Measurements from ENCODE around the gene ADGRE1.

The ADGRE1 gene

DNA sequence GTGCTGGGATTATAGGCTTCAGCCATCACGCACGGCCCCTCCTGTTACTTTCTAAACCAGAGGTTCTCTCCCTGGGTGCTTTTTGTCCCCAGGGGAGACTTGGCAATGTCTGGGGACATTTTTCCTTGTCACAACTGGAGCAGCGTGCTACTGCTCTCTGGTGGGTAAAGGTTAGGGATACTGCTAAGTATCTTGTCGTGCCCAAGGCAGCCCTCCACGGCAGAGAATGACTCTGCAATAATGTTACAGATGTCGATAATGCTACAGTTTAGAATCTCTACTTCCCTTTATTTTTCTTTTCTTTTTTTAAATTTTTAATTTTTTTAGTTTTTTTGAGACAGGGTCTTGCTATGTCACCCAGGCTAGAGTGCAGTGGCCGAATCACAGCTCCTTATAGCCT, 38.0 kb downstream of the ADGRE1 start:
- H3K27me3 Mint-ChIP-seq (ENCODE audit: low read depth) = peaks cover 7% of the 10 kb centered on the region
- no peaks in the 10 kb centered on the region for H3K36me3 Mint-ChIP-seq (ENCODE audit: low read depth)
- no peaks in the 10 kb centered on the region for H3K4me1 Mint-ChIP-seq
- no peak overlapping the region for H3K4me3 Mint-ChIP-seq
- H3K9me3 Mint-ChIP-seq = peaks cover 45% of the 10 kb centered on the region
- TF ChIP-seq CTCF (IDR thresholded peaks at IDR 0.05; ENCODE audit: unreplicated experiment in 3 of 3) = no peak
- no peak overlapping the region for H3K27ac Mint-ChIP-seq

DNA sequence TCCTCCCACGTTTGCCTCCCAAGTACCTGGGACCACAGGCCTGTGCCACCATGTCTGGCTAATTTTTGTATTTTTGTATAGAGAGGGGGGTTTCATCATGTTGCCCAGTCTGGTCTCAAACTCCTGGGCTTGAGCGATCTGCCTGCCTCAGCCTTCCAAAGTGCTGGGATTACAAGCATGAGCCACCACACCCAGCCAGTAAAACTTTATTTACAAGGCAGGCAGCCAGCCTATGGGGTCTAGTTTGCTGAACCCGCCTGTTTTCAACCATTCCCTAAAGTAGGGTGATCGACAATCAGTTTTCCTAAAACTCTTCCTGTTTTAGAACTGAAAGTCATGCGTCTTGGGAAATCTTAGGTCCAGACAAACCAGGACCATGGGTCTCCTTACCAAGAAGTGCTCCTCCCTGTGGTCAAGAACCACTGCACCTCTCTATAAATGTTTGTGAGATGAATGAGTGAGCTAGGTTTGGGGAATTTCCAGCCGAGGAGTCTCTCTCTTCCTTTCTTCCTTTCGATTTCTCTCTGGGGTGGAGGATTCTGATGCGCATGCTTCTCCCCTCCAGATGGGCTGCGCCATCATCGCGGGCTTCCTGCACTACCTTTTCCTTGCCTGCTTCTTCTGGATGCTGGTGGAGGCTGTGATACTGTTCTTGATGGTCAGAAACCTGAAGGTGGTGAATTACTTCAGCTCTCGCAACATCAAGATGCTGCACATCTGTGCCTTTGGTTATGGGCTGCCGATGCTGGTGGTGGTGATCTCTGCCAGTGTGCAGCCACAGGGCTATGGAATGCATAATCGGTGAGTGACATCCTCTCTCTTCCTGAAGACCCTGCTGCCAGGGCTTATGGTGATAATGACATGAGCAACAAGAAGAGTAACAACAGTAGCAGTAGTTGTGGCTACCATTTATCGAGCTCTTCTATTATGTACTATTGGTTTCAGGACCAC, 38.7 kb downstream of the ADGRE1 start:
- Mint-ChIP-seq H3K9me3 (peaks cover 44% of the 10 kb centered on the region), H3K4me1 (no peaks in the 10 kb centered on the region), H3K27ac (no peak overlapping the region), H3K27me3 (ENCODE audit: low read depth) (peaks cover 7% of the 10 kb centered on the region), H3K36me3 (ENCODE audit: low read depth) (no peaks in the 10 kb centered on the region), H3K4me3 (no peak overlapping the region)
- no peak for TF ChIP-seq CTCF (IDR thresholded peaks at IDR 0.05; ENCODE audit: unreplicated experiment in 3 of 3)

DNA sequence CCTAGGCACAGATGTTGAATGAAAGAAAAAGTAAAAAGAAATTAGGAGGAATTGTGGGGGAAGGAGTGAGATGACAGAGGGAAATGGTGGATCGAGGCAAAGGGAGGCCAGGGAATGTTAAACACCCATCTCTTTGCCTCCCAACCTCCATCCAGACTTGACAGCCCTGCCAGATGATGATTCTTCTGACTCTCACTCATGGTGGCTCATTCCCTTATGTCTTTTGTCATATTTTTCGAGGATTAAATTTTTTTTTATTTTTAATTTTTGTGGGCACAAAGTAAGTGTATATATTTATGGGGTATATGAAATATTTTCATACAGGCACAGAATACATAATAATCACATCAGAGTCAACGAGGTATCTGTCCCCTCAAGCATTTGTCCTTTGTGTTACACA, 42.8 kb downstream of the ADGRE1 start:
- Mint-ChIP-seq H3K4me3 (no peak overlapping the region), H3K9me3 (peaks cover 53% of the 10 kb centered on the region), H3K27me3 (ENCODE audit: low read depth) (peaks cover under 1% of the 10 kb centered on the region), H3K4me1 (no peaks in the 10 kb centered on the region), H3K36me3 (ENCODE audit: low read depth) (no peaks in the 10 kb centered on the region), H3K27ac (no peak overlapping the region)
- no peak for TF ChIP-seq CTCF (IDR thresholded peaks at IDR 0.05; ENCODE audit: unreplicated experiment in 3 of 3)

DNA sequence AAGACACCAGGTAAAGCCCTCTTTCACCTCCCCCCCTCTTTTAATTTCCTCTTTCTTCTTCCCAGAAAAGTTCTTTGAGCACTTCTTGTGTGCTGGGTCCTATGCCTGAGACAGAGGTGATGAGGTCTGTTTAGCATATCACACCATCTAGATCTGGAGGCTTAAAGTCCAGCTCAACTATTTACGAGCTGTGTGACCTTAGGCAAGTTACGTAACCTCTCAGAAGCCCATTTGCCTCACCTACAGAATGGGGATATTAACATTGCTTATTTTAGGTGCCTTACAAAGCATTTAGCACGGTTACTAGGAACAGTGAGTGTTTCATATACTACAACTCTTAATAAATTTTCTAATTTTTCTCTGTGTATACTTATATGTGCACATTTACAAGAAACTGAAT, 47.7 kb downstream of the ADGRE1 start:
- Mint-ChIP-seq H3K4me3 (no peak overlapping the region), H3K27ac (no peak overlapping the region), H3K27me3 (ENCODE audit: low read depth) (no peaks in the 10 kb centered on the region), H3K9me3 (peaks cover 32% of the 10 kb centered on the region), H3K4me1 (no peaks in the 10 kb centered on the region), H3K36me3 (ENCODE audit: low read depth) (no peaks in the 10 kb centered on the region)
- TF ChIP-seq CTCF (IDR thresholded peaks at IDR 0.05; ENCODE audit: unreplicated experiment in 3 of 3) = no peak

DNA sequence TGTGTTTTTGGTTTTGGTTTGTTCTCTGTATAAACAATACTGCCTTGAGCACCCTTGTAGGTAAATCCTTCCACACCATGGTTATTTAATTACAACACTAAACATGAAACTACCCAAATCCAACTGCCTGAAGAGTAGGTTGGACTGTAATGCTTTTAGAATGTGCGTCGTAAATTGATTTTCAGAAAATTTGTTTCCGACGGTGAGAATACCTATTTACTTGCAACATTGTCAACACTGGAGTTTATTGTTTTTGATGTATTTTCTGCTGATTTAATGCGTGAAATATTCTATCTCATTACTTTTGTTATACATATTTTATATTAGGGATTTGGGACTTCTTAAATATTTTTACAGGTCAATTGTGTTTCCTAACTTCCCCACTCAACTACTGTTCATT, 48.2 kb downstream of the ADGRE1 start:
- H3K27me3 Mint-ChIP-seq (ENCODE audit: low read depth) = no peaks in the 10 kb centered on the region
- no peak overlapping the region for H3K4me3 Mint-ChIP-seq
- no peaks in the 10 kb centered on the region for H3K36me3 Mint-ChIP-seq (ENCODE audit: low read depth)
- no peak for TF ChIP-seq CTCF (IDR thresholded peaks at IDR 0.05; ENCODE audit: unreplicated experiment in 3 of 3)
- H3K4me1 Mint-ChIP-seq = no peaks in the 10 kb centered on the region
- H3K27ac Mint-ChIP-seq = no peak overlapping the region
- peaks cover 30% of the 10 kb centered on the region for H3K9me3 Mint-ChIP-seq

GRCh38 chr19:6945733-6946132, 58.4 kb downstream of the ADGRE1 start:
- H3K9me3 Mint-ChIP-seq = peaks cover 11% of the 10 kb centered on the region
- H3K36me3 Mint-ChIP-seq (ENCODE audit: low read depth) = no peaks in the 10 kb centered on the region
- H3K4me3 Mint-ChIP-seq = no peak overlapping the region
- H3K27me3 Mint-ChIP-seq (ENCODE audit: low read depth) = no peaks in the 10 kb centered on the region
- no peak for TF ChIP-seq CTCF (IDR thresholded peaks at IDR 0.05; ENCODE audit: unreplicated experiment in 3 of 3)
- H3K4me1 Mint-ChIP-seq = no peaks in the 10 kb centered on the region
- no peak overlapping the region for H3K27ac Mint-ChIP-seq

Measured in nephron (organoid).